Prostate gland (tissue), 2 donors: ENCODE results near the gene CRTC1.

Source experiments
- POLR2A ChIP-seq: fragments of 450-650 bp; IDR thresholded peaks from one replicate; pipeline ENCODE4 v1.6.1; 2016; ENCODE audit warnings: antibody characterized with exemption, mild to moderate bottlenecking
- POLR2AphosphoS5 ChIP-seq: sonication (generic); formaldehyde crosslinking; IDR thresholded peaks from one replicate; pipeline ENCODE4 v1.6.1; 2017; ENCODE audit warnings: antibody characterized with exemption
- TF ChIP-seq, protein P1 (sequence below), 4 experiments: fragments of 200-600 bp in 2 of 4; fragments of 450-650 bp in 2 of 4; sonication (generic) in 2 of 4; IDR thresholded peaks; 1 replicate in 3 of 4; 2 replicates in 1 of 4; pipeline ENCODE4 v1.5.1; 2016 to 2019; ENCODE audit warnings: antibody characterized with exemption in 4 of 4, mild to moderate bottlenecking in 2 of 4, moderate library complexity in 2 of 4

DNA sequence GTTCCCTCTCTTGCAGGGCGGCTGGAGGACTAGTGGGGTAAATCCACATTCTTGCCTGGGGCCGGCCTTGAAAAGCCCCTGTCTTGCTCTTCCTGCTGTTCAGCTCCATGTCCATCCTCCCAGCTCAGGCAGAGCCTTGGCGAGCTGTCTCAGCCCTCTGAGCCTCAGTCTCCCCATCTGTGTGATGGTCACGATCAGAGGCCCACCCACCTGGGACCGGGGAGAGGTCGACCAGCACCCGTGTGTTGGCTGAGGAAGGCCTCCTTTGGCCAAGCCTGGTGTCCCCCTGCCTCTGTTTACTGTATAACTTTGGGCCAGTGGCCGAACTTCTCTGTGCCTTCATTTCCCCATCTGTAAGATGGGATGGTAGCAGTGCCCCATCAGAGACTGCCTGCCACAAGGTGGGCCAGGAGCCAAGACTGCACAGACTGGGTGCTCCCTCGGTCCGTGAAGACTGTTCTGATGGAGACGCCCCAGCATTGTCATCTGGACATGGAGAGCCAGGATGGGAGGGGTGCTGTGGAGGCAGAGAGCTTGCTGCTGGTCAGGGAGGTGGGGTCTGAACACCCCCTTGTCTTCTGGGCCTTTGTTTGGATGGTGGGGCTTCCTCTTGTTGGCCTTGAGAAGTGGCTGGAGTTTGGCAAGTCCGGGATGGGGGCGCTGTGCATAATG, 28.2 kb upstream of the CRTC1 start:
- TF ChIP-seq POLR2AphosphoS5 (no peak), POLR2A (no peak)
- TF ChIP-seq, protein P1, sequence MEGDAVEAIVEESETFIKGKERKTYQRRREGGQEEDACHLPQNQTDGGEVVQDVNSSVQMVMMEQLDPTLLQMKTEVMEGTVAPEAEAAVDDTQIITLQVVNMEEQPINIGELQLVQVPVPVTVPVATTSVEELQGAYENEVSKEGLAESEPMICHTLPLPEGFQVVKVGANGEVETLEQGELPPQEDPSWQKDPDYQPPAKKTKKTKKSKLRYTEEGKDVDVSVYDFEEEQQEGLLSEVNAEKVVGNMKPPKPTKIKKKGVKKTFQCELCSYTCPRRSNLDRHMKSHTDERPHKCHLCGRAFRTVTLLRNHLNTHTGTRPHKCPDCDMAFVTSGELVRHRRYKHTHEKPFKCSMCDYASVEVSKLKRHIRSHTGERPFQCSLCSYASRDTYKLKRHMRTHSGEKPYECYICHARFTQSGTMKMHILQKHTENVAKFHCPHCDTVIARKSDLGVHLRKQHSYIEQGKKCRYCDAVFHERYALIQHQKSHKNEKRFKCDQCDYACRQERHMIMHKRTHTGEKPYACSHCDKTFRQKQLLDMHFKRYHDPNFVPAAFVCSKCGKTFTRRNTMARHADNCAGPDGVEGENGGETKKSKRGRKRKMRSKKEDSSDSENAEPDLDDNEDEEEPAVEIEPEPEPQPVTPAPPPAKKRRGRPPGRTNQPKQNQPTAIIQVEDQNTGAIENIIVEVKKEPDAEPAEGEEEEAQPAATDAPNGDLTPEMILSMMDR (IDR thresholded peaks at IDR 0.05) = no peak
